K562 (cell line): ENCODE results near the gene MCRS1. TPM values are rescaled to one million over a fixed set of nuclear protein-coding genes. Genes with fewer than 3 reads are reported as not detected.

Experiments used
- ARID1B ChIP-seq: fragments of 450-650 bp; IDR thresholded peaks from 2 replicates; pipeline ENCODE4 v1.6.1; 2016; ENCODE audit warnings: antibody characterized with exemption, mild to moderate bottlenecking, inconsistent platforms
- ATF4 ChIP-seq: fragments of 450-650 bp; formaldehyde crosslinking; IDR thresholded peaks from 2 replicates; pipeline ENCODE4 v1.4.0; 2022; ENCODE audit warnings: mild to moderate bottlenecking, moderate library complexity
- BCOR ChIP-seq: fragments of 450-650 bp; IDR thresholded peaks from 2 replicates; pipeline ENCODE4 v1.6.1; 2016
- CREB1 ChIP-seq, 2 experiments: sonication (generic) in 1 of 2; formaldehyde crosslinking in 1 of 2; IDR thresholded peaks; 2 replicates each; pipeline versions ENCODE4 v1.6.1 to v1.8.0; 2012 to 2022; ENCODE audit warnings: inconsistent platforms in 1 of 2, mild to moderate bottlenecking in 1 of 2, missing genetic modification reagents in 1 of 2, moderate library complexity in 1 of 2
- E2F8 ChIP-seq: fragments of 450-650 bp; IDR thresholded peaks from 2 replicates; pipeline ENCODE4 v1.7.1; 2018; ENCODE audit warnings: mild to moderate bottlenecking, low read depth; ENCODE audit not compliant: partially characterized antibody
- EGR1 ChIP-seq: fragments of 450-650 bp; conservative IDR thresholded peaks from 2 replicates; pipeline ENCODE4 v1.6.1; 2017; ENCODE audit warnings: mild to moderate bottlenecking
- ILK ChIP-seq: fragments of 450-650 bp; IDR thresholded peaks from 2 replicates; pipeline ENCODE4 v1.6.1; 2016; ENCODE audit warnings: missing genetic modification characterization, low read depth, mild to moderate bottlenecking, missing compliant biosample characterization, moderate library complexity, borderline replicate concordance
- KLF16 ChIP-seq: IDR thresholded peaks from 2 replicates; pipeline ENCODE4 v1.6.1; 2016; ENCODE audit warnings: antibody characterized with exemption
- MAX ChIP-seq: sonication (generic); formaldehyde crosslinking; IDR thresholded peaks from 2 replicates; pipeline ENCODE4 v1.9.0; 2022; ENCODE audit warnings: mild to moderate bottlenecking, missing genetic modification reagents
- MEF2D ChIP-seq: conservative IDR thresholded peaks from 2 replicates; pipeline ENCODE4 v1.6.1; 2016; ENCODE audit warnings: low read depth, missing genetic modification characterization, missing compliant biosample characterization
- MLLT1 ChIP-seq, 2 experiments: fragments of 450-650 bp; IDR thresholded peaks; 2 replicates each; pipeline ENCODE4 v1.6.1; 2016
- NCOA1 ChIP-seq: fragments of 450-650 bp; IDR thresholded peaks from 2 replicates; pipeline ENCODE4 v1.6.1; 2016; ENCODE audit warnings: low read depth
- SMC3 ChIP-seq: conservative IDR thresholded peaks from 2 replicates; pipeline ENCODE4 v1.6.1; 2011; ENCODE audit warnings: low read depth, low read length, improper control_type of control experiment; ENCODE audit not compliant: insufficient read depth
- SREBF1 ChIP-seq: fragments of 150-350 bp; IDR thresholded peaks from 2 replicates; pipeline ENCODE4 v1.6.1; 2014; ENCODE audit warnings: antibody characterized with exemption, low read depth, low read length, borderline replicate concordance
- TBL1XR1 ChIP-seq, 2 experiments: IDR thresholded peaks; 2 replicates each; pipeline ENCODE4 v1.6.1; 2012; ENCODE audit warnings: improper control_type of control experiment in 2 of 2, low read length in 2 of 2, mild to moderate bottlenecking in 1 of 2
- TRIM28 ChIP-seq: fragments of 450-650 bp; IDR thresholded peaks from 2 replicates; pipeline ENCODE4 v1.6.1; 2017
- ZBTB5 ChIP-seq: fragments of 450-650 bp; IDR thresholded peaks from 2 replicates; pipeline ENCODE4 v1.6.1; 2017; ENCODE audit warnings: antibody characterized with exemption
- ZBTB7A ChIP-seq: IDR thresholded peaks from 2 replicates; pipeline ENCODE4 v1.6.1; 2011; ENCODE audit warnings: low read depth, mild to moderate bottlenecking, low read length, moderate library complexity, borderline replicate concordance; ENCODE audit not compliant: control insufficient read depth
- ZNF133 ChIP-seq: fragments of 250-450 bp; sonication (Bioruptor Pico); IDR thresholded peaks from 2 replicates; pipeline ENCODE4 v1.4.0; 2020; ENCODE audit warnings: mild to moderate bottlenecking
- ZNF41 ChIP-seq: fragments of 250-450 bp; sonication (Bioruptor Pico); conservative IDR thresholded peaks from 2 replicates; pipeline ENCODE4 v1.4.0; 2020; ENCODE audit warnings: mild to moderate bottlenecking
- polyA plus RNA-seq, 8 experiments: library from polyadenylated mRNA; depleted of rRNA in 4 of 8; stranded (reverse) in 5 of 8; unstranded in 3 of 8; fragments of >200 nt; fragmentation: Nextera tagmentation in 2 of 8; fragmentation: Illumina TruSeq in 1 of 8; extraction: Ambion mirVana in 2 of 8; extraction: Trizol in 1 of 8; gene quantifications; 2 replicates each; pipeline versions ENCODE4 v1.2.1 to v1.2.3, GENCODE V29; 2011 to 2014; ENCODE audit warnings: inconsistent platforms in 1 of 8, missing spikeins in 1 of 8
- total RNA-seq, 7 experiments: library from RNA; depleted of rRNA in 6 of 7; stranded (reverse); fragments of >200 nt in 6 of 7; fragmentation: Illumina TruSeq in 2 of 7; extraction: Trizol in 2 of 7; gene quantifications; 2 replicates each; pipeline versions ENCODE4 v1.2.1 to v1.2.3, GENCODE V29; 2011 to 2021; ENCODE audit warnings: low replicate concordance in 1 of 7

MCRS1 gene
- total and polyA plus RNA-seq, 9 of the 15 experiments (the other 6 are each of a cell fraction or from before 2014, with no cell fraction given), result 50.0 to 100 (median 73.2) TPM

GRCh38 chr12:49580572-49581535, 12.9 kb upstream of the MCRS1 start (continued):
- TF ChIP-seq ZBTB5 (no peak), MLLT1 (IDR thresholded peaks at IDR 0.05) (no peak), BCOR (no peak), CREB1 (IDR thresholded peaks at IDR 0.05) (no peak), CREB1 (CRISPR knock-in tag; IDR thresholded peaks at IDR 0.05) (no peak), ARID1B (no peak), ZNF41 (CRISPR knock-in tag) (no peak), TRIM28 (no peak), MAX (no peak), SREBF1 (no peak), ATF4 (no peak), E2F8 (no peak), KLF16 (no peak), MEF2D (no peak), EGR1 (no peak), TBL1XR1 (IDR thresholded peaks at IDR 0.05; ENCODE audit: low read length in 2 of 2) (no peak), NCOA1 (no peak), ZNF133 (no peak), ILK (tag) (no peak), ZBTB7A (0 out of 2 replicates have a peak, but pooled peaks have one; percentile 20), SMC3 (peak; percentile 84)
